HepG2 (cell line): ENCODE measurements around the gene RHBDD2. TPM values are rescaled to one million over a fixed set of nuclear protein-coding genes. Genes with fewer than 3 reads are reported as not detected.

Experiments used
- DNMT1 ChIP-seq: sonication (generic); formaldehyde crosslinking; IDR thresholded peaks from 2 replicates; pipeline ENCODE4 v1.5.1; 2020; ENCODE audit warnings: mild to moderate bottlenecking, missing genetic modification reagents
- FOXJ3 ChIP-seq: sonication (generic); formaldehyde crosslinking; IDR thresholded peaks from 2 replicates; pipeline ENCODE4 v1.4.0; 2020; ENCODE audit warnings: missing genetic modification reagents, mild to moderate bottlenecking, borderline replicate concordance
- FOXO1 ChIP-seq: sonication (generic); formaldehyde crosslinking; IDR thresholded peaks from 2 replicates; pipeline ENCODE4 v1.4.0; 2020; ENCODE audit warnings: missing genetic modification reagents
- HNRNPH1 ChIP-seq: fragments of 200-400 bp; formaldehyde crosslinking; optimal IDR thresholded peaks from 2 replicates; pipeline ENCODE3; 2017; ENCODE audit warnings: mild to moderate bottlenecking, low read depth, low read length
- MAFF ChIP-seq: IDR thresholded peaks from 2 replicates; pipeline ENCODE4 v1.6.1; 2011; ENCODE audit warnings: low read depth, low read length, improper control_type of control experiment
- TP53 ChIP-seq: sonication (generic); formaldehyde crosslinking; conservative IDR thresholded peaks from 2 replicates; pipeline ENCODE4 v1.4.0; 2020; ENCODE audit warnings: missing genetic modification reagents
- ZBTB38 ChIP-seq: sonication (generic); formaldehyde crosslinking; IDR thresholded peaks from 2 replicates; pipeline ENCODE4 v1.5.1; 2020; ENCODE audit warnings: mild to moderate bottlenecking, missing genetic modification reagents
- ZFP90 ChIP-seq: sonication (generic); formaldehyde crosslinking; IDR thresholded peaks from 2 replicates; pipeline ENCODE4 v1.8.0; 2022; ENCODE audit warnings: missing genetic modification reagents, mild to moderate bottlenecking, inconsistent platforms, borderline replicate concordance
- ZMYM2 ChIP-seq: sonication (generic); formaldehyde crosslinking; IDR thresholded peaks from 2 replicates; pipeline ENCODE4 v1.8.0; 2022; ENCODE audit warnings: mild to moderate bottlenecking, missing genetic modification reagents
- ZNF496 ChIP-seq: sonication (generic); formaldehyde crosslinking; IDR thresholded peaks from 2 replicates; pipeline ENCODE4 v1.8.1; 2023; ENCODE audit warnings: mild to moderate bottlenecking, moderate library complexity, missing genetic modification reagents; ENCODE audit not compliant: insufficient replicate concordance
- ZNF572 ChIP-seq: sonication (generic); formaldehyde crosslinking; IDR thresholded peaks from 2 replicates; pipeline ENCODE4 v1.5.1; 2020; ENCODE audit warnings: mild to moderate bottlenecking, missing genetic modification reagents
- ZNF629 ChIP-seq: sonication (generic); formaldehyde crosslinking; conservative IDR thresholded peaks from 2 replicates; pipeline ENCODE4 v1.5.0; 2020; ENCODE audit warnings: missing genetic modification reagents
- ZNF709 ChIP-seq: sonication (generic); formaldehyde crosslinking; IDR thresholded peaks from 2 replicates; pipeline ENCODE4 v1.5.0; 2020; ENCODE audit warnings: mild to moderate bottlenecking, missing genetic modification reagents
- ZNF879 ChIP-seq: sonication (generic); formaldehyde crosslinking; IDR thresholded peaks from 2 replicates; pipeline ENCODE4 v1.8.1; 2023; ENCODE audit warnings: missing genetic modification reagents
- ZSCAN12 ChIP-seq: sonication (generic); formaldehyde crosslinking; IDR thresholded peaks from 2 replicates; pipeline ENCODE4 v1.9.0; 2021; ENCODE audit warnings: mild to moderate bottlenecking, missing genetic modification reagents
- polyA plus RNA-seq, 8 experiments: library from polyadenylated mRNA; depleted of rRNA in 3 of 8; stranded (reverse) in 7 of 8; unstranded in 1 of 8; fragments of >200 nt; fragmentation: Illumina TruSeq in 4 of 8; extraction: Trizol in 4 of 8; gene quantifications; 2 replicates each; pipeline versions ENCODE4 v1.2.1 to v1.2.3, GENCODE V29; 2011 to 2016; ENCODE audit warnings: low read depth in 4 of 8, missing spikeins in 1 of 8, mixed read lengths in 1 of 8; ENCODE audit not compliant: insufficient read depth in 1 of 8
- total RNA-seq, 5 experiments: library from RNA; depleted of rRNA; stranded (reverse); fragments of >200 nt; fragmentation: Illumina TruSeq; extraction: Trizol; gene quantifications; 2 replicates each; pipeline ENCODE4 v1.2.3, GENCODE V29; 2016; ENCODE audit warnings: low read depth in 1 of 5
- TF ChIP-seq, protein P1 (sequence below): sonication (generic); formaldehyde crosslinking; IDR thresholded peaks from 2 replicates; pipeline ENCODE4 v1.9.0; 2021; ENCODE audit warnings: mild to moderate bottlenecking, missing genetic modification reagents
- TF ChIP-seq, protein P2 (sequence below): sonication (generic); formaldehyde crosslinking; IDR thresholded peaks from 2 replicates; pipeline ENCODE4 v1.9.0; 2021; ENCODE audit warnings: missing genetic modification reagents, mild to moderate bottlenecking, borderline replicate concordance
- TF ChIP-seq, protein P3 (sequence below): sonication (generic); formaldehyde crosslinking; conservative IDR thresholded peaks from 2 replicates; pipeline ENCODE4 v1.8.1; 2023; ENCODE audit warnings: missing genetic modification reagents

Gene RHBDD2
- total and polyA plus RNA-seq, 2 of the 13 experiments (the other 11 are each of a cell fraction or from before 2014, with no cell fraction given), result 23.1 to 26.4 TPM

DNA sequence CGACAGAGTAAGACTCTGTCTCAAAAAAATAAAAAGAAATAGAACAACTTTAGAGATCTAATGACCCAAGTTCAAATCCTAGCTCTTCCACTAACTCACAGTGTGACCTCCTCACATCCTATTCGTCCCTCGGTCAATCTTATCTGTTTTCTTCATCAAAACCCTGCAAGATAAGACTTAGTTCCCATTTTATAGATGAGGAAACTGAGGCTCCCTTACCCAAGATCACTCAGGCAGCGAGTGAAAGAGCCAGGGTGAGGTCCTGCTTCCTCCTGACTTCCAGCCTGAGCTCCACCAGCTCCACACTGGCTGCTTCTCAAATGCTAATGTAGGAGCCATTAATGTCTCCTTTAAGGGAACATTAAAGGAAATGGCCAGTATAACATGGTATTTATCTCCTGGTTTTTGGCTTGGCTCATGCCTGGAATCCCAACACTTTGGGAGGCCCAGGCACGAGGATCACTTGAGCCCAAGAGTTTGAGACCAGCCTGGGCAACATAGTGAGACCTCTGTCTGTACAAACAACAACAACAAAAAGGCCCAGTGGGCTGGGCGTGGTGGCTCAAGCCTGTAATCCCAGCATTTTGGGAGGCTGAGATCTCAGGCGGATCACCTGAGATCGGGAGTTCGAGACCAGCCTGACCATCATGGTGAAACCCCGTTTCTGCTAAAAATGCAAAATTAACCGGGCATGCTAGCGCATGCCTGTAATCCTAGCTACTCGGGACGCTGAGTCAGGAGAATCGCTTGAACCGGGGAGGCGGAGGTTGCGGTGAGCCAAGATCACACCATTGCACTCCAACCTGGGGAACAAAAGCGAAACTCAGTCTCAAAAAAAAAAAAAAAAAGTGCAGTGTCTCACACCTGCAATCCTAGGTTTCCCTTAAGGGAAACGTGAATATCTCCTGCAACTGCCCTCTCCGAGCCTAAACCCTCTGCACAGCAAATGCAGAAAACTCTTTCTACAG is 3.4 kb upstream of the RHBDD2 start (continued):
- TF ChIP-seq, protein P1, sequence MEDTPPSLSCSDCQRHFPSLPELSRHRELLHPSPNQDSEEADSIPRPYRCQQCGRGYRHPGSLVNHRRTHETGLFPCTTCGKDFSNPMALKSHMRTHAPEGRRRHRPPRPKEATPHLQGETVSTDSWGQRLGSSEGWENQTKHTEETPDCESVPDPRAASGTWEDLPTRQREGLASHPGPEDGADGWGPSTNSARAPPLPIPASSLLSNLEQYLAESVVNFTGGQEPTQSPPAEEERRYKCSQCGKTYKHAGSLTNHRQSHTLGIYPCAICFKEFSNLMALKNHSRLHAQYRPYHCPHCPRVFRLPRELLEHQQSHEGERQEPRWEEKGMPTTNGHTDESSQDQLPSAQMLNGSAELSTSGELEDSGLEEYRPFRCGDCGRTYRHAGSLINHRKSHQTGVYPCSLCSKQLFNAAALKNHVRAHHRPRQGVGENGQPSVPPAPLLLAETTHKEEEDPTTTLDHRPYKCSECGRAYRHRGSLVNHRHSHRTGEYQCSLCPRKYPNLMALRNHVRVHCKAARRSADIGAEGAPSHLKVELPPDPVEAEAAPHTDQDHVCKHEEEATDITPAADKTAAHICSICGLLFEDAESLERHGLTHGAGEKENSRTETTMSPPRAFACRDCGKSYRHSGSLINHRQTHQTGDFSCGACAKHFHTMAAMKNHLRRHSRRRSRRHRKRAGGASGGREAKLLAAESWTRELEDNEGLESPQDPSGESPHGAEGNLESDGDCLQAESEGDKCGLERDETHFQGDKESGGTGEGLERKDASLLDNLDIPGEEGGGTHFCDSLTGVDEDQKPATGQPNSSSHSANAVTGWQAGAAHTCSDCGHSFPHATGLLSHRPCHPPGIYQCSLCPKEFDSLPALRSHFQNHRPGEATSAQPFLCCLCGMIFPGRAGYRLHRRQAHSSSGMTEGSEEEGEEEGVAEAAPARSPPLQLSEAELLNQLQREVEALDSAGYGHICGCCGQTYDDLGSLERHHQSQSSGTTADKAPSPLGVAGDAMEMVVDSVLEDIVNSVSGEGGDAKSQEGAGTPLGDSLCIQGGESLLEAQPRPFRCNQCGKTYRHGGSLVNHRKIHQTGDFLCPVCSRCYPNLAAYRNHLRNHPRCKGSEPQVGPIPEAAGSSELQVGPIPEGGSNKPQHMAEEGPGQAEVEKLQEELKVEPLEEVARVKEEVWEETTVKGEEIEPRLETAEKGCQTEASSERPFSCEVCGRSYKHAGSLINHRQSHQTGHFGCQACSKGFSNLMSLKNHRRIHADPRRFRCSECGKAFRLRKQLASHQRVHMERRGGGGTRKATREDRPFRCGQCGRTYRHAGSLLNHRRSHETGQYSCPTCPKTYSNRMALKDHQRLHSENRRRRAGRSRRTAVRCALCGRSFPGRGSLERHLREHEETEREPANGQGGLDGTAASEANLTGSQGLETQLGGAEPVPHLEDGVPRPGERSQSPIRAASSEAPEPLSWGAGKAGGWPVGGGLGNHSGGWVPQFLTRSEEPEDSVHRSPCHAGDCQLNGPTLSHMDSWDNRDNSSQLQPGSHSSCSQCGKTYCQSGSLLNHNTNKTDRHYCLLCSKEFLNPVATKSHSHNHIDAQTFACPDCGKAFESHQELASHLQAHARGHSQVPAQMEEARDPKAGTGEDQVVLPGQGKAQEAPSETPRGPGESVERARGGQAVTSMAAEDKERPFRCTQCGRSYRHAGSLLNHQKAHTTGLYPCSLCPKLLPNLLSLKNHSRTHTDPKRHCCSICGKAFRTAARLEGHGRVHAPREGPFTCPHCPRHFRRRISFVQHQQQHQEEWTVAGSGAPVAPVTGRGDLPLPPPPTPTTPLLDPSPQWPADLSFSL, result no peak
- 0 out of 2 replicates have a peak, but pooled peaks have one; percentile 8 for TF ChIP-seq MAFF
- TF ChIP-seq TP53 (CRISPR knock-in tag), result no peak
- no peak for TF ChIP-seq DNMT1
- TF ChIP-seq ZNF496 (CRISPR knock-in tag), result no peak
- TF ChIP-seq ZFP90 (CRISPR knock-in tag), result no peak
- TF ChIP-seq ZNF572 (CRISPR knock-in tag), result no peak
- TF ChIP-seq ZNF709 (CRISPR knock-in tag), result no peak
- TF ChIP-seq FOXJ3 (CRISPR knock-in tag), result no peak
- TF ChIP-seq ZMYM2 (CRISPR knock-in tag), result no peak
- no peak for TF ChIP-seq ZNF879 (CRISPR knock-in tag)
- TF ChIP-seq FOXO1 (CRISPR knock-in tag), result no peak
- TF ChIP-seq ZBTB38 (CRISPR knock-in tag), result no peak
- TF ChIP-seq ZNF629 (CRISPR knock-in tag), result peak; percentile 62
- no peak for TF ChIP-seq HNRNPH1
- TF ChIP-seq, protein P2, sequence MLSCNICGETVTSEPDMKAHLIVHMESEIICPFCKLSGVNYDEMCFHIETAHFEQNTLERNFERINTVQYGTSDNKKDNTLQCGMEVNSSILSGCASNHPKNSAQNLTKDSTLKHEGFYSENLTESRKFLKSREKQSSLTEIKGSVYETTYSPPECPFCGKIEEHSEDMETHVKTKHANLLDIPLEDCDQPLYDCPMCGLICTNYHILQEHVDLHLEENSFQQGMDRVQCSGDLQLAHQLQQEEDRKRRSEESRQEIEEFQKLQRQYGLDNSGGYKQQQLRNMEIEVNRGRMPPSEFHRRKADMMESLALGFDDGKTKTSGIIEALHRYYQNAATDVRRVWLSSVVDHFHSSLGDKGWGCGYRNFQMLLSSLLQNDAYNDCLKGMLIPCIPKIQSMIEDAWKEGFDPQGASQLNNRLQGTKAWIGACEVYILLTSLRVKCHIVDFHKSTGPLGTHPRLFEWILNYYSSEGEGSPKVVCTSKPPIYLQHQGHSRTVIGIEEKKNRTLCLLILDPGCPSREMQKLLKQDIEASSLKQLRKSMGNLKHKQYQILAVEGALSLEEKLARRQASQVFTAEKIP, result no peak
- TF ChIP-seq, protein P3, sequence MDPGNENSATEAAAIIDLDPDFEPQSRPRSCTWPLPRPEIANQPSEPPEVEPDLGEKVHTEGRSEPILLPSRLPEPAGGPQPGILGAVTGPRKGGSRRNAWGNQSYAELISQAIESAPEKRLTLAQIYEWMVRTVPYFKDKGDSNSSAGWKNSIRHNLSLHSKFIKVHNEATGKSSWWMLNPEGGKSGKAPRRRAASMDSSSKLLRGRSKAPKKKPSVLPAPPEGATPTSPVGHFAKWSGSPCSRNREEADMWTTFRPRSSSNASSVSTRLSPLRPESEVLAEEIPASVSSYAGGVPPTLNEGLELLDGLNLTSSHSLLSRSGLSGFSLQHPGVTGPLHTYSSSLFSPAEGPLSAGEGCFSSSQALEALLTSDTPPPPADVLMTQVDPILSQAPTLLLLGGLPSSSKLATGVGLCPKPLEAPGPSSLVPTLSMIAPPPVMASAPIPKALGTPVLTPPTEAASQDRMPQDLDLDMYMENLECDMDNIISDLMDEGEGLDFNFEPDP (CRISPR knock-in tag), result no peak
- no peak for TF ChIP-seq ZSCAN12 (CRISPR knock-in tag)
